A673 (cell line): ENCODE measurements around the gene CLCNKA. TPM values are rescaled to one million over a fixed set of nuclear protein-coding genes. Genes with fewer than 3 reads are reported as not detected.

ENCODE experiments used
- BruUV-seq: library from RNA; stranded (reverse); fragments of 400-500 nt; replicated peaks from 2 replicates; lab custom pipeline; 2021; lab: Mats Ljungman, UMichigan
- CTCF ChIA-PET: fragments of 300-600 bp; sonication (Branson Sonifier 250); formaldehyde crosslinking; loops from one replicate; lab custom pipeline; 2022; ENCODE audit warnings: antibody characterized with exemption; lab: Charles Lee
- POLR2A ChIA-PET: fragments of 300-600 bp; sonication (Branson Sonifier 250); formaldehyde crosslinking; loops from one replicate; lab custom pipeline; 2022; ENCODE audit warnings: antibody characterized with exemption; ENCODE audit not compliant: low non-redundant PET; lab: Charles Lee
- DNase-seq: peaks from one replicate; pipeline ENCODE4 v3.0.0-alpha.2; 2015; ENCODE audit warnings: low spot score
- H3K27ac ChIP-seq: fragments of 200-600 bp; sonication (generic); 2 replicates; pipeline ENCODE4 v1.5.1; 2016; ENCODE audit warnings: mixed run types, low read depth, mild to moderate bottlenecking, mixed read lengths, antibody characterized with exemption, low read length; ENCODE audit not compliant: poor library complexity, severe bottlenecking
- H3K27me3 ChIP-seq: fragments of 200-600 bp; sonication (generic); replicated peaks from 2 replicates; pipeline ENCODE4 v1.6.1; 2017; ENCODE audit warnings: mixed run types, low read depth, mild to moderate bottlenecking, mixed read lengths, antibody characterized with exemption, low read length; ENCODE audit not compliant: insufficient read depth, poor library complexity
- H3K36me3 ChIP-seq: fragments of 200-600 bp; sonication (generic); 2 replicates; pipeline ENCODE4 v1.6.1; 2016; ENCODE audit warnings: mixed run types, mild to moderate bottlenecking, mixed read lengths, antibody characterized with exemption, low read length; ENCODE audit not compliant: insufficient read depth, poor library complexity, severe bottlenecking
- H3K4me1 ChIP-seq: fragments of 200-600 bp; sonication (generic); 2 replicates; pipeline ENCODE4 v1.6.1; 2017; ENCODE audit warnings: mixed run types, mild to moderate bottlenecking, mixed read lengths, antibody characterized with exemption, low read length; ENCODE audit not compliant: insufficient read depth, poor library complexity, severe bottlenecking
- H3K4me3 ChIP-seq: fragments of 200-600 bp; sonication (generic); 2 replicates; pipeline ENCODE4 v1.5.1; 2016; ENCODE audit warnings: low read depth, mixed run types, mild to moderate bottlenecking, mixed read lengths, low read length; ENCODE audit not compliant: poor library complexity, severe bottlenecking
- H3K9me3 ChIP-seq: fragments of 200-600 bp; sonication (generic); 2 replicates; pipeline ENCODE4 v1.6.1; 2016; ENCODE audit warnings: mixed run types, low read depth, mild to moderate bottlenecking, mixed read lengths, antibody characterized with exemption, low read length; ENCODE audit not compliant: poor library complexity, severe bottlenecking
- EZH2 ChIP-seq: fragments of 200-600 bp; sonication (generic); IDR thresholded peaks from 2 replicates; pipeline ENCODE4 v1.6.1; 2017; ENCODE audit warnings: borderline replicate concordance, low read depth, mild to moderate bottlenecking, mixed read lengths, antibody characterized with exemption, low read length; ENCODE audit not compliant: poor library complexity, severe bottlenecking
- intact Hi-C: fragments of 100-400 bp; cut with micrococcal nuclease; formaldehyde crosslinking; loops from one replicate; pipeline ENCODE4 v1.10.0; 2022; ENCODE audit not compliant: unreplicated experiment
- total RNA-seq: library from RNA; stranded (reverse); gene quantifications from 2 replicates; pipeline ENCODE4 v1.2.3, GENCODE V29; 2021
- TF ChIP-seq, protein P1 (sequence below): fragments of 300-800, 200-600 bp; sonication (generic); conservative IDR thresholded peaks from 2 replicates; pipeline ENCODE4 v1.5.1; 2017; ENCODE audit warnings: low read depth, mild to moderate bottlenecking, antibody characterized with exemption, low read length, moderate library complexity, mixed read lengths

The CLCNKA gene
- total RNA-seq, 1 experiment from 2014 or later: not detected

- Histone ChIP-seq H3K4me1 (no peaks in the 10 kb centered on the region), H3K36me3 (no peaks in the 10 kb centered on the region), H3K27me3 (no peaks in the 10 kb centered on the region), H3K27ac (no peak overlapping the region), H3K9me3 (no peaks in the 10 kb centered on the region), H3K4me3 (no peak overlapping the region)
- CTCF ChIA-PET: no interaction called here
- intact Hi-C loops: no loop called here
- no TSS peak for BruUV-seq
- TF ChIP-seq EZH2: no peak
- TF ChIP-seq, protein P1, sequence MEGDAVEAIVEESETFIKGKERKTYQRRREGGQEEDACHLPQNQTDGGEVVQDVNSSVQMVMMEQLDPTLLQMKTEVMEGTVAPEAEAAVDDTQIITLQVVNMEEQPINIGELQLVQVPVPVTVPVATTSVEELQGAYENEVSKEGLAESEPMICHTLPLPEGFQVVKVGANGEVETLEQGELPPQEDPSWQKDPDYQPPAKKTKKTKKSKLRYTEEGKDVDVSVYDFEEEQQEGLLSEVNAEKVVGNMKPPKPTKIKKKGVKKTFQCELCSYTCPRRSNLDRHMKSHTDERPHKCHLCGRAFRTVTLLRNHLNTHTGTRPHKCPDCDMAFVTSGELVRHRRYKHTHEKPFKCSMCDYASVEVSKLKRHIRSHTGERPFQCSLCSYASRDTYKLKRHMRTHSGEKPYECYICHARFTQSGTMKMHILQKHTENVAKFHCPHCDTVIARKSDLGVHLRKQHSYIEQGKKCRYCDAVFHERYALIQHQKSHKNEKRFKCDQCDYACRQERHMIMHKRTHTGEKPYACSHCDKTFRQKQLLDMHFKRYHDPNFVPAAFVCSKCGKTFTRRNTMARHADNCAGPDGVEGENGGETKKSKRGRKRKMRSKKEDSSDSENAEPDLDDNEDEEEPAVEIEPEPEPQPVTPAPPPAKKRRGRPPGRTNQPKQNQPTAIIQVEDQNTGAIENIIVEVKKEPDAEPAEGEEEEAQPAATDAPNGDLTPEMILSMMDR: no peak
- DNase-seq: no peak
- POLR2A ChIA-PET: no interaction called here
These were observed 29.7 kb upstream of the CLCNKA start for GRCh38 chr1:15992187-15992553.

DNA sequence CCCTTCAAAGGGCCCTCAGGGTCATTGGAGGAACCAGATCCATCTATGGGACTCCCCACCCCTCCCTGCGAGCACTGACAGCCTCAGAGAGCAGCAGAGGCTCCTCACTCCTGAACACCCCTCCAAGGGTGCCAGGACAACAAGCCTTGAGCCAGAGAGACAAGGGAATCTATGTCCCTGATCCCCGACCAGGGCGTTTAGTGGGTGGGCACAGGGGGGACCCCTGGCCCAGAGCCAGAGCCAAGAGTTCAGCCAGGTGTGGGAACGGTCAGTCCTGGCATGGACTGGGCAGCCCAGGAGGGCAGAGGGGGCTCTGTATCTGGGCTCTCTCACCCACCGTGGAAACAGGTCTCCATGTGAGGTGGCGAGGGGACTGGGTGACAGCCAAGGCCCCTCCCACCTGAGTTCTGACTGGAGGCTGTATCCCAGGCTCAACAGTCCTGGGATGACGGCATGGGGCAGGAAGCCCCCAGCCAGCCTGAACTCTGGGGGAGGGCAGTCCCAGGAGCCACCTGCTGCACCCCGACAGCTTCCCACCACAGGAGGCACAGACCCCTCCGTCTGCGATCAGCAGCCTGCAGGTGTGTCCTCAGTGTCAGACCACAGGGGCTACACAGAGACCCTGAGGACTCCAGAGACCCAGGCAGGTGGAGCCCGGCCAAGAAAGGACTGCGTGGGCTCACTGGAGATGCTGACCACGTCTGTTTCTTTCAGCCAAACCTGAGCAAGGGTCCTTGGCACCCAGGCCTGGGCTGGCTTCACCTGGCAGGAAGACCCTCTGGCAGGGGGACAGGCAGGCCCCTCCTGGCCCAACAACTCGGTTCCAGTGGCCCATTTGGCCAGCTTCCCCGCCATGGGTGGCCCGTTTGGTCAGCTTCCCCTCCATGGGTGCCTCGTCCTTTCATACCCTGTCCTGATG lies 29.0 kb upstream of the CLCNKA start:
- TF ChIP-seq, protein P1: no peak
- BruUV-seq: no TSS peak
- Histone ChIP-seq H3K4me3 (no peak overlapping the region), H3K4me1 (no peaks in the 10 kb centered on the region), H3K27ac (no peak overlapping the region), H3K36me3 (no peaks in the 10 kb centered on the region), H3K9me3 (no peaks in the 10 kb centered on the region), H3K27me3 (no peaks in the 10 kb centered on the region)
- intact Hi-C loops: no loop called here
- ChIA-PET CTCF (no interaction called here), POLR2A (no interaction called here)
- no peak for DNase-seq

DNA sequence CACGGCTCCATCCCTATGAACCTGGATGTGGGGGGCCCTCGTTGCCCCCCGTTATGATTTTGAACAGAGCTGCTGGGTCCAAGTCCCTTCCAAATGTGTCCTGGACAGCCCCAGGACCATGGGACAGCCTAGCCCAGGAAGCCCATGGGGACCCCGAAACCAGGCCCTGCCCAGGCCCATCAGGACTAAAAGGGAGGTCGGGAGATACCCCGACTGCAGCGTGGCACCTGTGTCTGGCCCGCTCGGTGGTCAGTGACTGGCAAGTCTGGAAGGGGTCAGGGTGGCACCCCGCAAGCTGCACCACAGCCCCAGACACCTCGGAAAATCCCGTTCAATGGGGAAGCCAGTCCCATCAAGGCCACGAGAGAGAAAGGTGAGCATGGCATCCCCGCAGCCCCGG lies 28.2 kb upstream of the CLCNKA start:
- DNase-seq: no peak
- POLR2A ChIA-PET: no interaction called here
- H3K4me1 ChIP-seq: no peaks in the 10 kb centered on the region
- H3K4me3 ChIP-seq: no peak overlapping the region
- CTCF ChIA-PET: no interaction called here
- H3K9me3 ChIP-seq: no peaks in the 10 kb centered on the region
- H3K36me3 ChIP-seq: no peaks in the 10 kb centered on the region
- no TSS peak for BruUV-seq
- no peaks in the 10 kb centered on the region for H3K27me3 ChIP-seq
- intact Hi-C loops: no loop called here
- no peak overlapping the region for H3K27ac ChIP-seq
- no peak for TF ChIP-seq EZH2
- TF ChIP-seq, protein P1: no peak
